HG02678 (cell line): ENCODE measurements around the gene PXDN.

Experiments used
- ATAC-seq: cut with Tn5 transposase; IDR thresholded peaks from one replicate; pipeline ENCODE4 v1.9.1; 2021; ENCODE audit warnings: mild to moderate bottlenecking, moderate library complexity; ENCODE audit not compliant: unreplicated experiment

Gene PXDN

GRCh38 chr2:1590596-1591460 lies 153.5 kb downstream of the PXDN start:
- ATAC-seq, result no peak

DNA sequence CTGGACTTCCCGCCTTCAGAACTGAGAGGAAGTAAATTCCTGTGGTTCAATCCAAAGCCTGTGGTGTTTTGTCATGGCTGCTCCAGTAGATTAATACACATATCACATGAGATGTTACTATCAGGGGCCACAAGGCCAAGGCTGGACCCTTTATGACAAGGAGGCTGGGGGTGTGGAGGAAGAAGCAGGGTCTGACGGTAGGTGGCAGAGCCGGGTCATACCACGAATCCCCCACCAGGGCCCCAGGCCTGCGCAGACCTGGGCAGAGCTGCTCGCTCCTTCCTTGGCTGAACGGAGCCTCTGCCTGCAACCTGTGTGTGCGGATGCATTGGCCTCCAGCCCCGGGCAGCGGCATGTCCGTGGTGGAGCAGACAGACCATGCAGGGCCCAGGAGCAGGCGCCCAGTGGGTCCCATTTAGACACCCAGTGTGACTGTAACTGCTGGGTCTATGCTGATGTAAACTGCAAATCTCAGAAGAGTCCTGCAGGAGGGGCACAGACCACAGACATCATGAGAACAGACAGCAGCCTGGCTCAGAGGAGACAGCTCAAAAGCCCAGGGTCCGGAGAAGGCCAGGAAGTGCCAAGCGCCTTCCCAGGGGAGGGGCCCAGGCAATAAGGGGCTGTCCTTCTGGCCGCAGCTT lies 155.2 kb downstream of the PXDN start:
- ATAC-seq, result no peak

DNA sequence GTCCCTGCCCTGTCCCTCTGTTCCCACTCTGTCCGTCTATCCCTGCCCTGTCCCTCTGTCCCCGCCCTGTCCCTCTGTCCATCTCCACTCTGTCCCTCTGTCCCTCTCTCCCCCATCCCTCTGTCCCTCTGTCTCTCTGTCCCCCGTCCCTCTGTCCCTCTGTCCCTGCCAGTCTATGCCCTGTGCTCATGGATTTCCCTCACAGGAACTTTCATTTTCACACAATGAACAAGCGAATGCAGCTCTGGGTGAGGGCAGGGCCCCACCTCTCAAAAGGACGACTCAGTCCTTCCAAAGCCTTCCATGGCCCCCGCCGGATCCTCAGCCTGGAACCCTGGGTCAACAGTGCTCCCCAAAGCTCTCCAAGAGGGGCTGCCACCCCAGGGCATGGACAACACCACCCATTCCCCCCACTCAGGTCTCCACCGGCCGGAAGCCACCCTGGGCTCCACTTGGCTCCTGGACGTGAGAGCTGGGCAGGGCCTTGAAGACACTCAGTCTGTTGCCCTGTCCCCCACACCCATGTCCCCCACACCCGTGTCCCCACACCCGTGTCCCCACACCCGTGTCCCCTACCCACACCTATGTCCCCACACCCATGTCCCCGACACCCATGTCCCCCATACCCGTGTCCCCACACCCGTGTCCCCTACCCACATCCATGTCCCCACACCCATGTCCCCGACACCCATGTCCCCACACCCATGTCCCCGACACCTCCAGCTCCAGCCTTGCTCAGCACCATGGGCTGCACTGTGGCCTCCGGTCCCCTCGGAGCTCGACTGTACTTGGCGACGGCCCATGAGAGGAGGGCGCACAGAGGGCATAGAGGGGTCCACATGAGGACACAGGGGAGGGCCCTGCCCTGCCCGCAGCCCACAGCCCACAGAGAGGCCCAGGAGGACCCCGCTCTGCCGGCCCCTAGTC lies 156.0 kb downstream of the PXDN start:
- ATAC-seq, result no peak

- ATAC-seq, result no peak
Measured at GRCh38 chr2:1586923-1587840, 157.1 kb downstream of the PXDN start.

DNA sequence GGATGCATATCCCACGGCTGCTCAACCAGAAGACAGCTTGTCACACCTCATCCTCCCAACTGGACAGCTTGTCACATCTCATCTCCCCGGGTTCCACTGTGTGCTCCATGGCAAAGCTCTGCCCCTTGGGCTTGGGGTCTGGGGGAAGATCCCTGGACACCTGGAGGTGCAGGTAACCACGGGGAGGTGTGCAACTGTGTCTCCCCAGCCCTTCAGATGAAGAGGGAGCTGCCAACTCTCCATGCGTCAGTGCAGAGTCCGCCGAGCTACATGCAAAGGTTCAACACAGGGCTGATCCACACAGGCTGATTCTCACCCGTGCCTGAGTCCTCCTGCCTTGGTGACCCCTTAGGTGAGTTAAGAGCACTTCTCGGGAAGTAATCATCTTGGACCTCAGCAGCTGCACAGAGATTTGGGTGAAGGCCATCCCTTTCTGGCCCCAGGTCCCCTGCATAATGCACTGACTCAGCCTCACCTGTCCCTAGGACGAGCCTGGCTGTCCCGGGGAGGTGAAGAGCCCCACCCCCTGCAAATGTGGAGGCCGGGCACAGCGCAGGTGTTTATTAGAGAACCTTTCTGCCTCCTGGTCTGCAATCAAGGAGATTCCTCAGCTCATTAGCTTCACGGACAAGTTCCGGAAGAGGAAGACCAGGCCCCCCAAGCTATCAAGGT lies 157.9 kb downstream of the PXDN start:
- no peak for ATAC-seq

GRCh38 chr2:1585635-1586034 lies 158.7 kb downstream of the PXDN start:
- ATAC-seq, result no peak

DNA sequence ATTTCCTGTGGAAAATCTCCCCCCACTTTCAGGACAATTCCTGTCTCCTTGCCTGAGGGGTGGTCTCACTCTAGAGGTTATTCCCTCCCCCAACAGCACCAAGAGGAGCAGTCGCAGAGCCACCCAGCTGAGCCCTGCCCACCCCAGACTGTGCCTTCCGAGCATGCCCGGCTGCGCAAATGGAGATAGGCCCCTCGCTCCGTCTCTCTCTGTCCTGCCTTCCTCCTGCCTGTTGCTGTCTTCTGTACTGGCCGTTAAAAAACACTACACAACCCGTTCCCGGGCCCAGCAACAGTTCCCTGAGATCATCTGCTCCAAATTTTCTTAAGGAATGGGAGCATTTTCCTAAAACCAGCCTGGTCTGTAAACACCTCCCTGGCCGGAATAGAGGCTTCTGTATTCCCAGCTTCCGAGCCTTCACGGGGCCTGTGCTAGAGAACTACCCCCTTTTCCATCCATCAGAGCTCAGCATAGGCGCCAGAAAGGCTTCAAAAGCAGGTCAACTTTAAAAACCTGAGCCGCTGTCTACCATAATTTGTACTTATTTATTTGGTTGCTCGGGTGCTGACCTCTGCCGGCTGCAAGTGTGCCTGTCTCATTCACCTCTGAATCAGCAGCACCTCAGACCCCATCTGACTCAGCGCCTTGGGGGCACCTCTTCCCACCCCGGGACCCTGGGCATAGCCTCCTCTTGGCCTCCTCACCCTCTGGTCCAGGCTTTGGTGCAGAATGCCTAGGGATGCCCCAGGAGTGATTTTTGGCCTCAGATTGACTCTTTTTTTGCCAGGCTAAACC lies 159.4 kb downstream of the PXDN start:
- no peak for ATAC-seq

DNA sequence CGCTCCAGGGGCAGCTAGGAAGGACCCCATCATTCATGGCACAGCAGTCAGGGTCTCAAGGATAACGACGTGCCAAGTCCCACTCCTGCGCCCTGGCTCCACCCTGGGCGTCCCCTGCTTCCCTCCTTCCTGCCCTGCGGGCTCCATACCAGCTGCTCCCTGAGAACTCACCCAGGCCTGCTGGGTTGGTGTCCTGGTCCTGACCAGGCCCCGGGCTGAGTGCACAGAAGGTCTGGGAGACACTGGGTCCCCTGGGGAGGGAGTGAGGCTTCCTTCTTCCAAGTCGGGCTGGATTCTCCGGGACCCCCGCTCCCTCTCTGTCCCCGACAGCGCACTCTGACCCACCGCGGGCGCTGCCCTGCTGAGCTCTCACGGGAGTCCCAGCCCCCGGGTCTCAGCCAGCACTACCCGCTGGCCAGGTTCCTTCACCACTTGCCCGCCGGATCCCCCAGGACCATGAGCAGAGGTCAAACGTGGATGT lies 160.2 kb downstream of the PXDN start:
- no peak for ATAC-seq

DNA sequence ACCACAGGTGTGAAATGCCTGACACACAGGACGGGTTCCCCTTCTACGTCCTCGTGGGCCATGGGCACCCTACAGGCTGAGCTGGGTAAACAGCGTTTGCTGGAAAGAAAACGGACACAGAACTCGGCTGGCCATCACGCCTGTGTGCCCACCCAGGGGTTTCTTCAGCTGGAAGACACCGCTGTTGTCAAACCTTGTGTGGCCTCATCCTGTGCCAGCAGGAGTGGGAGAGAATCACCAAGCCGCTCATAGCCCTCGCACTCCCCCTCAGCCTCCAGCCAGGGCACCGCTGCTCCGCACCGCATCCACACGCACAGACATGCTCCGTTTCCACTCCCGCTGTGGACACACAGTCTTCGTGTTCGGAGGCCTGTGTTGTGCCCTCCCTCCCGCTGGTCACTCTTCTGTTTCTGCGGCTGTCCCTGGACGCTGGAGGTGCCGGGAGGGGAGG lies 161.4 kb downstream of the PXDN start:
- no peak for ATAC-seq

- no peak for ATAC-seq
Measured at GRCh38 chr2:1581965-1582625, 162.2 kb downstream of the PXDN start.
